ENCODE data around the gene ITPR1.

ITPR1 gene

DNA sequence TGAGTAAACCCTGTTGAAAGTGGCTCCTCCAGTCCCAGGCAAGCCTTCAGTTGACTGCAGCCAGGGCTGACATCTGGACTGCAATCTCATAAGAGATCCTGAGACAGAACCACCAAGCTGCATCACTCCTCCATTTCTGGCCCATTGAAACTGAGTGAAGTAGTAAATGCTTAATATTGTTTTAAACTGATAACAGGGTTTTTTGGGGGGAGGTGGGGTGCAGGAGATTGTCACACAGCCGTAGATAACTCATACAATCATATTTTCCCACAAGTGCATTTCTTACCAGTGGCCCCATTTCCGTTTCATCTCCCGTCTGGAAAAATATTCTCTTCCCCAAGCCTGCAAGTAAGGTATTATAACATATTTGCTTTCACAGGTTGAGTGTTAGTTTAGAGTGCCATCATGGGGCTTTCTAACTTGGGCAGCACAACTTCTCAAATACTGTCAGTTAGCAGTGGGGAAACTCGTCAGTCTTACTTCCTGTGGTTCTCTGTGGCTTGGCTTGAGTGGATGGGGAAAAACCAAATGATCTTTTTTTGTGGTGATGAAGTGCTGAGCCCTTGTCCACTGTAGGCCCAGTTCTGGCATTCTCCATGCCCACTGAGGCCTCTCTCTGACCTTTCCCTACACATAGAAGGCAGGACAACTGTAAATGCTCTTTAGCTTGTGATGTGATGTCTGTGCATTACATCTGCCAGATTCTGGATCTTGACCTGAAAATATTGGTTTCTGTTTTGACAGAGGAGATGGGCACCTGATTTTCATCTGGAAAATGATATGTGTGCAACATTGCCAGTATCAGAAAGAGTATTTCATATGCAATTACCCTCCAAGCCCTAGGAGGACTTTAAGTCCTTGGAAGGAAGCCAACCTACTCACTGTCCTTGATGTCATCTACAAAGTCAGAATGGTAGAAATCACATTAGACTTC, 396.0 kb downstream of the ITPR1 start:
- no peak for DNase-seq (ENCODE audit: low read depth, low spot score)

DNA sequence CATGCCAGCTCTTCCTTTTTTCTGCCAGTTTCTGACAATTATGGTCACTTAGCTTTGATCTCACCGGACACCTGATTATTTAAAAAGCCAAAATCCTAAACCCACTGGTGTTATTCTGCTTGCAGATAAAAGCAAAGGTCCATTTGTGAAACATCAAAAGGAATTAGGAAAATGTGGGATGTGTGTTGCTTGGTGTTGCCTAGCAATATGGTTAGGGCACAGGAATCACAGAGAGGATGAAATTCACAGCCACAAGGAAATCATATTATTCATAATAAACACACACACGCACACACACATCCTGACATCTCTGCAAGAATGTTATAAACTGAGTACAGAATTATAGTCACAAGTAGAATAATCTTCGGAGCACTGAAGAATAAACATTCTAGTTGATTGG, 396.7 kb downstream of the ITPR1 start:
- DNase-seq (ENCODE audit: low read depth, low spot score): no peak

DNA sequence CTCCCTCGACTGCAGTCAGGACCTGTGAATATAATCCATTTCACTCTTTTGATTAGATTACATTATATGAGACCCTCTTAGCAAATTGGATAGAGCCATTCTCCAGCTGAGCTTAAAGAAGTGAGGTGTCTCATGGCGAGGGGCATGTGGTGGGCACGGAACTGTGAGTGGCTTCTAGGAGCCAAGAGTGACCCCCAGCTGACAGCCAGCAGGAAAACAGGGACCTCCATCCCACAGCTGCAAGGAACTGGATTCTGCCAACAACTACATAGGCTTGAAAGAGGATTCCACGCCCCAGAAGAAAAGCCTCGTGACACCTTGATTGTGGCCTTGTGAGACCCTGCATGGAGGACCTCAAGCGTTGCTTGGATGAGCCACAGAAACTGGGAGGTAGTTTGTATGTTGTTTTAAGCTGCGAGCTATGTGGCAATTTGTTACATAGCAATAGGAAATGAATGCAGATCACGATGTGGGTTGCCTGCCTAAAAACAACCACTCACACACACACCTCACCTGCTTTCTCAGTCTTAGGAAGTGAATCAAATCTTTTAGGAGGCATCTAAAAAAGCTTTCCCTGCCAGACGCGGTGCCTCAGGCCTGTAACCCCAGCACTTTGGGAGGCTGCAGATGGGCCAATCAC, 401.9 kb downstream of the ITPR1 start:
- DNase-seq (ENCODE audit: low read depth, low spot score): no peak

DNA sequence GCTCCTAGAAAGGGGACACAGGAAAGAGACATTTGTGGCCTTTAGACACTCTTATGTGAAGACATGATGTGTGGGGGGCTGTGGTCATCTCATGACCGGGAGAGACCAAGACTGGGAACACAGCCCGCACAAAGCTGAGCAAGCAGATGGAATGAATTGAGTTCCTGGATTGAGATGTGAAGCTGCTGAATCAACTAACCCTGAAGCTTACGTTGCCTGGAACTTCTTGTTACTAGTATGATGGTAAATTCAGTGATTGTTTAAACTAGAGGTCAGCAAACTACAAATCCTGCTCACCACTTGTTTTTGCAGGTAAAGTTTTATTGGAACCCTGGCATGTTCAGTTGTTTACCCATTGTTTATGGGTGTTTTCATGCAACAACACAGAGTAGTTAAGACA, 402.7 kb downstream of the ITPR1 start:
- DNase-seq (ENCODE audit: low read depth, low spot score): no peak

Data from activated naive CD8-positive, alpha-beta T cell treated with anti-CD3 and anti-CD28 coated beads, Interleukin-2, amount 50 U/mL, for 16 hours (primary cell).